HG03135 (cell line): ENCODE measurements around the gene PARN.
"Not testable (repeated sequence)": the region's sequence is repeated elsewhere in the genome, so short reads cannot be mapped to it uniquely, and the experiment has no call there.

ENCODE experiments used
- ATAC-seq: cut with Tn5 transposase; IDR thresholded peaks from one replicate; pipeline ENCODE4 v1.9.1; 2021; ENCODE audit warnings: mild to moderate bottlenecking, moderate library complexity; ENCODE audit not compliant: unreplicated experiment

PARN gene

DNA sequence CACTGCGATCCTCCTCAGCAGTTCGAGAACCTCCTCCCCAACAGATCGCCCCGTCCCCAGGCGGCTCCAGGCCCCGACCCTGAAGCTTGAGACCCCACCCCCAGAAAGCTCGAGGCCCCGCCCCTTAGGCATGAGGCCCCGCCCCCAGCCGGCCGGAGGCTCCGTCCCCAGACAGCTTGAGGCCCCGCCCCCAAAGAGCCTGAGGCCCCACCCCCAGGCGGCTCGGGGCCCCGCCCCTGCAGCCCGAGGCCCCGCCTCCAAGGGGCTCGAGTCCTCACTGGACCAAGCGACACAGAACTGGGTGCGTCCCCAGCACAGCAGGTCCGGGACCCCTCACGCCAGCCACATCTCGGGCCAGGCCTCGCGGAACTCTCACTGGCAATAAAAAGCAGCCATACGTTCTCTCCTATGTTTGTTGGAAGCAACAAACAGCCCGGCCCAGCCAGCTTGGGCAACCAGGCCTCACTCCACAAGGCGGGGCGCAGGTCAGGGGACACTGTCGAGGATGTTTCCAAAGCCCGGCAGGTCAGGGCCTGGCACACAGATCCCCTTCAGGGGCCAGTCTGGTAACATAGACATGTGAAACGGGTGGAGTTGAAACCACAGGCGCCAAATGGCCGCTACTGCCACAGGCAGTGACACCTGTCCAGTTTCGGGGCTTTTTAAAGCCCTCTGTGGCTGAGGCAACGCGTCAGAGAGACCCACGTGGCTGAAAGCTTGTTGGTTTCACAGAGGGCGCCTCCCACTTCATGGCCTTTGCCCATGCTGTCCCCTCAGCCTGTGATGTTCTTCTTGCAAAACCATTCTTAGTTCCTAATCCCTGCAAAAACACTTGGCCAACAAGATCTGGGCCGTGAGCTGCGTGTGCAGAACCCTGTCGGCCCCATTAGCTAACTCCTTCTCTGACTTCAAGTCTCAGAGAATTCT lies 224.2 kb downstream of the PARN start:
- ATAC-seq: peak; percentile 90

DNA sequence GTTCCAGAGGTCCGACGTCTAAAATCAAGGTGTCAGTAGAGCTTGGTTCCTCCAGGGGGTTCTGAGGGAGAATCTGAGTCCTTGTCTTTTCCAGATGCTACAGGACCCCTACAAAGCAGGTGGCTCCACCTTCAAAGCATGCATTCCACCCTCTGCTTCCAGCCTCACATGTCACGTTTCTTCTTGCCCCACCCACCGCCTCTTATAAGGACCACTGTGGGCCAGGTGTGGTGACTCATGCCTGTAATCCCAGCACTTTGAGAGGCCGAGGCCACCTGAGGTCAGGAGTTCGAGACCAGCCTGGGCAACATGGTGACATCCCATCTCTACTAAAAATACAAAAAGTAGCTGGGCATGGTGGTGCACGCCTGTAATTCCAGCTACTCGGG lies 227.1 kb downstream of the PARN start:
- not testable (repeated sequence) for ATAC-seq

DNA sequence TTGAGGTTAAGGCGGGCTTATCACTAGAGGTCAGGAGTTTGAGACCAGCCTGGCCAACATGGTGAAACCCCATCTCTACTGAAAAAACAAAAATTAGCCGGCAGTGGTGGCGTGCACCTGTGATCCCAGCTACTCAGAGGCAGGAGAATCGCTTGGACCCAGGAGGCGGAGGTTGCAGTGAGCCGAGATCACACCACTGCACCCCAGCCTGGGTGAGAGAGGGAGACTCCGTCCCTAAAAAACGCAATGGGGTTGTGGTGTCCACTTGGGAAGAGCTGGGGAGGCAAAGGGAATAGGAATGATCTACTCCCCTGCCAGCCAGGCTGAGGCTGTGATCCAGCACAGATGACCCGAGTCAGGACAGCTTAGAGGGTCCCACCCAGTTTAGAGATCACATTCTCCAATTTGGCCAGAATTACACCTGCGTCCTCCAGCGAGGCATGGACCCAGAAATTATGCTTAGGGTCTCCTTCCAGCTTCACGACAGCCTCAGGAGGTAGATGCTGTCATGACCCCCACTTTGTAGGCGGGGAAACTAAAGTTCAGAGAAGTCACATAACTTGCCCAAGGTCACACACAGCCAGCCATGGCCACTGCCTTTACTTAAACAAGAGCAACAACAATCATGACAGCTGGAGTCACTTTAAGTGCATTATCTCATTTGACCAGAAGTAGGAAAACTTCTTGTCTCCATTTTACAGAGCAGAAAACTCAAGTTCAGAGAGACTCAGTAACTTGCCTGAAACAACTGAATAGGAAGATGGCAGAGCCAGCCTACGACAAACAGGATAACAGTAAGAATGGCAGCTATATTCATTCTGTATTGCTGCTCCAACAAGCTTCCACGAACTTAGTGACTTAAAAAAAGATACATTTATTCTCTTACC lies 227.7 kb downstream of the PARN start:
- not testable (repeated sequence) for ATAC-seq

DNA sequence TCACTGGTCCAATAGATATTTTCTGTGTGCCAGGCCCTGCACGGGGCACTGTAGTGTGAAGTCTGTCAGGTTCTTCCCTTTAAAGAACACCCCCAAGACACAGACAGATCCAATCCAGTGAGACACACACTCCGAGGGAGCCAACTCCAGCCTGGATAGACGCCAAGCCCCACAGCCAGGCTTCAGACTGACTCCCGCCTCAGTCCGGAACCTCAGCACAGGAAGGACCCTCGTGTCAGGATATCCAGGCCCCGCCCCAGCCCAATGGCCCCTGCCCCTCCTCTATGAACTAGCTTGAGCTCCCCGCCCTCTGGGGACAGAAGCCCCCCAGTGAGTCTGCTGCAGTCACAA lies 228.4 kb downstream of the PARN start:
- not testable (repeated sequence) for ATAC-seq

DNA sequence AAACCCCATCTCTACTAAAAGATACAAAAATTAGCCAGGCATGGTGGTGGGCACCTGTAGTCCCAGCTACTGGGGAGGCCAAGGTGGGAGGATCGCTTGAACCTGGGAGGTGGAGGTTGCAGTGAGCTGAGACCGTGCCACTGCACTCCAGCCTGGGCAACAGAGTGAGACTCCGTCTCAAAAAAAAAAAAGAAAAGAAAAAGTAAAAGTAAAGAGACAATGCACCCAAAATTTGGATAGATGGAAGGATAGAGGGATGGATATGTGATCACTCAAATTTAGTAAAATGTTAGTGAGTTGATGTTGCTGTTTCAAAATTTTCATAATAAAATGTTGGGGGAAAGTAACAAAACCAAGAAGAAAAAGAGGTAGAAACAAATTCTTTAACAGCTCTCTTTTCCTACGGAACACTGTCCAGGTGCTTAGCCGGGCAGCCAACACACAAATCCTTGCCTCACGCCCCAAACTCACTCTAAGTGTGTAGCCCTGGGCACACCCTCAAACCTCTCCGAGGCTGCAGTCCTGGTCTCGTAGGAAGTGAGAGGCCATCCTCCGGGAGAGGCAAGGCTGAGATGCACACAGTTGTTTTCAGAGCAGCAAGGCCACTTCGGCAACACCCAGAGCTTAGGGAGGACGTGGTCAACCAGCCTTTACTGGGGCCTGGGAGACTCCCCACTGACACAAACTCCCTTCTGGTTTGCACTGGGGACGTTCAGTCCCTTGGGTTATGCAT lies 228.9 kb downstream of the PARN start:
- not testable (repeated sequence) for ATAC-seq

DNA sequence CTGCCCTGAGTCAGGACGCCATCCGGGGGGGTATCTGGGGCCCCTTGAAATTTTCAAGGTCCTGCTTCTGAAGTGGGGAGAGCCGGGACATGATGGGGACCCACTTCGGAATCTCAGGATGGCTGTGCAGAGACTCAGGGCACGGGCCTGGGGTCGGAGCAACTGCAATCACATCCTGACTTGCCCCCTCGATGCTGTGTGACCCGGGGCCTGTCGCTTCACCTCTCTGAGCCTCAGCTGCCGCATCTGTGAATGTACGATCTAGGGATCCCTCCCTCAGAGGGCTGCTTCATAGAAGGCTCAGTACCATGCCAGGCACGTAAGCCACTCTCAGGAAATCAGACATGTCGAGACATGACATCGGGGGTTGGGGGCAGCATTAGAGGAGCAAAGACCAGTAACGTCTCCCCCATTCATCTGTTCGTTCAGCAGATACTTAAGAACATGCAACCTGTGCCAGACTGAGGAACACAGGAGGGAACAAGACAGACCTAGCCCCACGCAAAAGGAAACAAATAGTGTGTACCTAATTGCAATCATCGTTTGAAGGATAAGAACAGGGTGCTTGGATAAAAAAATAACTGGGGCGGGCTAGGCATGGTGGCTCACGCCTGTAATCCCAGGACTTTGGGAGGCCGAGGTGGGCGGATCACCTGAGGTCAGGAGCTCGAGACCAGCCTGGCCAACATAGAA lies 229.6 kb downstream of the PARN start:
- no peak for ATAC-seq

DNA sequence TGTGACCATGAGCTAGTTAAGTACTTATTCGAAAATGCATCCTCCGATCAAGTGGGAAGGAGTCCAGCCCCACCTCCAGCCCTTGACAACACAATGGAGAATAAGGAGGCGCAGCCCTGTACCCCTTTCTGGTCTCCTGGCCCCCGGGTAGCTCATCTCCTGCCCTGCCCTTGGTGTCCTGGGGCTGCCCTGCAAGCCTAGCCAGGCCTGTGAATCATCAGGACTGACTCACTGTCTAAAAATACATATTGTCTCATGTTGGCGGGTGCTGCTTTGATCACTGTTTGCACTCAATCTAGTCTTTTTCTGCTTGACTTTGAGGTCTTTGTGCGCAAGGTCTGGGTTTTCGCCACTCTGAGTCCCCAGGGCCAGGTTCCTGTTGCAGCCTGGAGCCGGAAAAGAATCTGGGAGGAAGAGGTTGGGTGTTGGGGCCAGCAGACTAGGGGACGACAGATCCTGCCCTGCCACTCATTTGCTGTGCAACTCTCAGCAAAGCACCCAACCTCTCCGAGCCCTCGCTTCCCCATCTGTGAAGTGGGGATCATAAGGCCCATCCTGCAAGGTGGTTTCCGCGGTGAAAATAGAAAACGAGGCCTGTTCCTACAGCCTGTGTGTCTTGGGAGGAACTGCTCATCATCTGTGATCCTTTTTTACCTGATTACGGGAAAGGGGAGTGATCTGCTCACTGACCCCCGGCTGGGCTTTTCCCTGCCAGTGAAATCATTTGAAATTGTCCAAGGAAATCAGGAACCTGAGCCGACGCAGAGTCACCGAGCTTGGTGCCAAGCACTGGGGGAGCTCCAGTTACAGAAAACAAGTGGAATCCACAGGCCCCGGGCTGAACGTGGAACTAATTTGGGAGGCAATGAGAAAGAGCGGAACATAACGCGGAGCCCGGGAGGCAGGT lies 230.4 kb downstream of the PARN start:
- ATAC-seq: no peak

DNA sequence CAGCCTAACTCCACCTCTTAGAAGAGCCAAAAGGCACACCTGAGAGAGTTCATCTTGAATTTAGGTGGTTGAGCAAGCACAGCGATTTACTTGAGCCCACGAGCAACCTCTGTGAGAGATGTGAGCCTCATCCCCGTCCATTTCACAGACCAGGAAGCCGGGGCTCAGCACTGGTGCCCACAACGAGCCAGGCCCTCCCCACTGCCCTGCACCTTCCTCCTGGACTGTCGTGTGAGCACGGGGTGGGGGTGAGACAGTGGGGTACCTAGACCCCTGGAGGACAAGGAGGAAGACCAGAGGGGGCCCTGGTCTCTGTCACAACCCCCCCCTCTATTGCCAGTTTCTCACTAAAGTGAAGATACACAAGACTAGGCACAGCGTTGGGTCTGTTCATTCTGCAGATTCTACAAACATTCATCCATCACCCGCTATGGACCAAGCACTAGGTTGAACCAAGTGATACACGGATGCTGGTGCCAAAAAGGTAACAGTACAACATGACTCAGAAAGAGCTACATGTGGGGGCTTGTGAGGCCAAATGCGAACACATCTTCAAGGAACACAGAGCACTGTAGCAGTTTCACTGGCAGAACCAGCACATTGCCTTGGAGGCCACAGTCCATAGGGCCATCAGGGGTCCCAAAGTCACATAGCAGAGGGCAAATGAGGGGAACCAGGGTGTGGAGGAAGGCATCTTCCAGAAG lies 231.9 kb downstream of the PARN start:
- ATAC-seq: no peak

DNA sequence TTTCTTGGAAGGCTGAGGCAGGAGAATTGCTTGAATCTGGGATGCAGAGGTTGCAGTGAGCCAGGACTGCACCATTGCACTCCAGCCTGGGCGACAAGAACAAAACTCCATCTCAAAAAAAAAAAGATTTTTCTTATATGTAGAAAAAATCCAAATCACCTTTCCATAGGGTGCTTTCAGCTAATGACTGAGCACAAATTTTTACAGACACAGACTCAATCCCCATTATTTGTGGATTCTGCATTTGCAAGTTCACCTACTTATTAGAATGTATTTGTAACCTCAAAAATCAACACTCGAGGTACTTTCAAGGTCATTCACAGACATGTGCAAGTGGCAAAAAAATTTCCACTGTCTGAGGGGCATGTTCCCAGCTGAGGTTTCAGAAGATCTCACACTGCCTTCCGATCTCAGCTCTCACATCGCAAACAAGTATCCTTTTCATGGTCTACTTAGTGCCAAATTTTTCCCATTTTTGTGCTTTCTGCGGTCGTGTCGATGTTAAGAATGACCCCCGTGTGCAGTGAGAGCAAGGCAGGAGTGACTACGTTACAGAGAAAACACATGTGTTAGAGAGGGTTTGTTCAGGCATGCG lies 234.3 kb downstream of the PARN start:
- ATAC-seq: not testable (repeated sequence)

DNA sequence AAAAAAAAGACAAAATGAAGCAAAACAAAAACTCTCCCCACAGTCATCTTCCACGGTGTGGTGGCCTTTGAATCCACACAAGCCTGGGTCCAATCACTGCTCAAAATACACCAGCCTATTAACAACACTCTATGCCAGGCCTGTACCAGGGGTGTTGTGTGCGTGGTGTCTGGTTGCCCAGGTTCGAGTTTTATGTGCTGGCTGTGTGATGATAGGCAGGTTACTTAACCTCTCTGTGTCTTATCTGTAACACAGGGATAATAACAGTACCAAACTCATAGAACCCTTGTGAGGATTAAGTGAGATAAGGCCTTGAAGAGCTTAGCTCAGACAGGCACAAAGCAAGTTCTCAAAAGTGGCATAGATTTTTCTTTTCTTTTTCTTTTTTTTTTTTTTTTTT lies 235.2 kb downstream of the PARN start:
- ATAC-seq: no peak

DNA sequence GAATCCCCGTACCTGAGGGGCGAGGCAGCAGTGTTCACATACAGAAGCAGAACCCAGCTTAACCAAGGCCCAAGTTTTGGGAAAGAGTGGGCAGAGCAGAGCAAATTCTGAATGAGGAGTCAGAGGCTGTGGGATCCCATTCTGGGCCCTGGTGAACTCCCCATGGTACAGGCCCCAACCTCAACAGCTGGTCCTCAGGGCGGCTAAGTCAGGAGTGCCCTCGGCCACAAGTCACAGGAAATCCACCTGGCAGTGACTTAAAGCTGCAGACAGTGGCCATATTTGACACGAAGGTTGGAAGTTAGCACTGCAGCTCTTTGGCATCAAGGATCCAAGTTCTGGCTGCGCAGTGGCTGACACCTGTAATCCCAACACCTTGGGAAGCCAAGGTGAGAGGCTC lies 237.1 kb downstream of the PARN start:
- no peak for ATAC-seq

DNA sequence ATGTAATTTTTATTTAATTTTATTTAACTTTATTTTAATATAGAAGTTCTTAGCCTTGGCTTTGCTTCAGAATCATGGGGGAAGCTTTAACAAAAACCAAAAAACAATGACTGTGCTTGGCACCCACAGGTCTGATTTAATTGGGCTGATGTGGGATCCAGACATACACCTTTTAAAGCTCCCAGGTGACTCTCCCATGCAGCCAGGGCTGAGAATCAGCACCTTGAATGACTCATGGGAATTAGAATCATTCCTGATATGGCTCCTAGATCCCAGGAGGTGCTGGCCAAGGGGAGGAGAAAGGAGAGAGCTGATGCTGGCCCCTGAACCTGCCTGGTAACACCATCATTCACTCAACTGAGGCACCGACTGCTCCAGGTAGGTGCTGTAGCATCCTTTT lies 240.7 kb downstream of the PARN start:
- ATAC-seq: no peak

DNA sequence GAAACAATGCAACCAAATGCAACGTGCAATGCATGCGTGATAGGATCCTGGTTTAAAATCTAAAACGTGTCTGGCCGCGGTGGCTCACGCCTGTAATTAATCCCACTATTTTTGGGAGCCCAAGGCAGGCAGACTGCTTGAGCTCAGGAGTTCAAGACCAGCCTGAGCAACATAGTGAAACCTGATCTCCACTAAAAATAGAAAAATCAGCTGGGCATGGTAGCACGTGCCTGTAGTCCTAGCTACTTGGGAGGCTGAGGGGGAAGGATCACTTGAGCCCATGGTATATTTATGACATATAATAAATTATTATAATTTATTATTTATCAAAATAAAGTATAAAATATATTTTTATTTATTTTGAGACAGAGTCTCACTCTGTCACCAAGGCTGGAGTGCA lies 241.8 kb downstream of the PARN start:
- ATAC-seq: no peak

DNA sequence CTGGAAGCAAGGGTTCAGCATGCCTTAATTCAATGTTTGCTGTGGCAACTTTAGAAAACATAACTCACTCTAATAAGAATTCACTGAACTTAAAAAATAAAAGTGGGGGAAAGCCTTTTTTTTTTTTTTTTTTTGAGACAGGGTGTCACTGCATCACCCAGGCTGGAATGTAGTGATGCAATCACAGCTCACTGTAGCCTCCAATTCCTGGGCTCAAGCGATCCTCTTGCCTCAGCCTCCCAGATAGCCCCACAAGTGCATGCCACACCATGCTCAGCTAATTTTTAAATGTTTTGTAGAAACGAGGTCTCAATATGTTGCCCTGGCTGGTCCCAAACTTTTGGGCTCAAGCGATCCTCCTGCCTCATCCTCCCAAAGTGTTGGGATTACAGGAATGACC lies 243.9 kb downstream of the PARN start:
- no peak for ATAC-seq
